GM06990 (cell line): Measurements from ENCODE around the gene PARD6G.

Source experiments
- DNase-seq: peaks from one replicate; pipeline ENCODE4 v3.0.0-alpha.2; 2011; ENCODE audit not compliant: insufficient read length; ENCODE audit errors: extremely low read depth
- H3K27me3 ChIP-seq: replicated peaks from 2 replicates; pipeline ENCODE4 v1.6.0; 2011; ENCODE audit warnings: low read length; ENCODE audit not compliant: control insufficient read depth, insufficient read depth
- H3K36me3 ChIP-seq: 2 replicates; pipeline ENCODE4 v1.5.1; 2011; ENCODE audit warnings: low read length; ENCODE audit not compliant: control insufficient read depth, insufficient read depth
- H3K4me3 ChIP-seq: replicated peaks from 2 replicates; pipeline ENCODE4 v1.5.1; 2011; ENCODE audit warnings: low read depth, mild to moderate bottlenecking, control low read depth, low read length
- TF ChIP-seq, protein P1 (sequence below): IDR thresholded peaks from 2 replicates; pipeline ENCODE4 v1.5.1; 2011; ENCODE audit warnings: low read length, control low read depth, mild to moderate bottlenecking, inconsistent platforms; ENCODE audit not compliant: insufficient read depth, poor library complexity, severe bottlenecking

The PARD6G gene

GRCh38 chr18:80190311-80190710, 57.0 kb downstream of the PARD6G start:
- no peaks in the 10 kb centered on the region; the same call in 1 of the 2 replicates for H3K27me3 ChIP-seq
- TF ChIP-seq, protein P1, sequence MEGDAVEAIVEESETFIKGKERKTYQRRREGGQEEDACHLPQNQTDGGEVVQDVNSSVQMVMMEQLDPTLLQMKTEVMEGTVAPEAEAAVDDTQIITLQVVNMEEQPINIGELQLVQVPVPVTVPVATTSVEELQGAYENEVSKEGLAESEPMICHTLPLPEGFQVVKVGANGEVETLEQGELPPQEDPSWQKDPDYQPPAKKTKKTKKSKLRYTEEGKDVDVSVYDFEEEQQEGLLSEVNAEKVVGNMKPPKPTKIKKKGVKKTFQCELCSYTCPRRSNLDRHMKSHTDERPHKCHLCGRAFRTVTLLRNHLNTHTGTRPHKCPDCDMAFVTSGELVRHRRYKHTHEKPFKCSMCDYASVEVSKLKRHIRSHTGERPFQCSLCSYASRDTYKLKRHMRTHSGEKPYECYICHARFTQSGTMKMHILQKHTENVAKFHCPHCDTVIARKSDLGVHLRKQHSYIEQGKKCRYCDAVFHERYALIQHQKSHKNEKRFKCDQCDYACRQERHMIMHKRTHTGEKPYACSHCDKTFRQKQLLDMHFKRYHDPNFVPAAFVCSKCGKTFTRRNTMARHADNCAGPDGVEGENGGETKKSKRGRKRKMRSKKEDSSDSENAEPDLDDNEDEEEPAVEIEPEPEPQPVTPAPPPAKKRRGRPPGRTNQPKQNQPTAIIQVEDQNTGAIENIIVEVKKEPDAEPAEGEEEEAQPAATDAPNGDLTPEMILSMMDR, result no peak
- H3K4me3 ChIP-seq, result no peak overlapping the region
- H3K36me3 ChIP-seq, result no peaks in the 10 kb centered on the region
- DNase-seq, result no peak

GRCh38 chr18:80189531-80189865, 57.8 kb downstream of the PARD6G start:
- no peaks in the 10 kb centered on the region; the same call in 1 of the 2 replicates for H3K27me3 ChIP-seq
- no peaks in the 10 kb centered on the region for H3K36me3 ChIP-seq
- H3K4me3 ChIP-seq, result no peak overlapping the region
- TF ChIP-seq, protein P1, result no peak
- no peak for DNase-seq

DNA sequence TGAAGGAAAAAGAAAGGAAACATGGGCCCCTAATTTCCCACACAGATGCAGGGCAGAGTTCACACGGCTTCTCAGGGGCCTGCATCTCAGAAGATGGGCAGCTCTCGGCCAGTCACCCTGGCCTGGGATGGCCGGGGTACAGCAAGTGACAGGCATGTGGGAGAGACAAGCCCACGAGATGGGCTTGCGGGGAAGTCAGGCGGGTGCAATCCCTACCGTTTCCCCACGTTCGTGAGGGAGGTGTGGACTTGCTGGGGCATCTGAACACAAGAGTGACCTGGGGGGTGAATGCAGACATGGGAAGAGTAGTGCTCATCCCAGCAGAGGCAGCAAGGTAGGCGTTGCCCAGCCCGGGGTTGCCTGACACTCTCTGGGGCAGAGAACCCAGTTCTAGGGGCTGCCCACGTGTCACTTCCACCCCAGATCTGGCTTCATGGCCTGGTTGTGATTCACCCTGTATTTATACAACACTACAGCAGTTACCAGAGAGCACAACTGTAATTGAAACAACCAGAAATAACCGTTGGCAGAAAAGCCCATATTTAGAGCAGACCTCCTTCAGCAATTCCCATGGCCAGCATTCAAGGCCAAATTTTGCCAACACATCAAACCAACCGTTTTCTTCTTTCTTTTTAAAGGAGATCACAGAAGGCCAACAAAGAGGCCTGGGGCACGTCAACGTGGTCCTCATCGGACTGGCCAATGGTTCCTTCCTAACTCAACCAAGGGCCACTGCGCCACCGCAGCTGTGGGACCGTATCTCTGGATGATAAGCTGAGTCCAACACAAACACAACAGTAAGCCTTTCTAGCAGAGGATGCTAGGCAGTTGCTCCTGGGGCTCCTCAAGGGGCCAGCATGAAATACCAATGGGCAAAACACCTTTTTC, 58.4 kb downstream of the PARD6G start:
- Histone ChIP-seq H3K4me3 (no peak overlapping the region), H3K27me3 (no peaks in the 10 kb centered on the region; the same call in 1 of the 2 replicates), H3K36me3 (no peaks in the 10 kb centered on the region)
- no peak for DNase-seq
- TF ChIP-seq, protein P1, result no peak

GRCh38 chr18:80187956-80188642, 59.2 kb downstream of the PARD6G start:
- H3K4me3 ChIP-seq, result no peak overlapping the region
- DNase-seq, result no peak
- TF ChIP-seq, protein P1, result no peak
- H3K36me3 ChIP-seq, result no peaks in the 10 kb centered on the region
- H3K27me3 ChIP-seq, result no peaks in the 10 kb centered on the region; the same call in 1 of the 2 replicates

DNA sequence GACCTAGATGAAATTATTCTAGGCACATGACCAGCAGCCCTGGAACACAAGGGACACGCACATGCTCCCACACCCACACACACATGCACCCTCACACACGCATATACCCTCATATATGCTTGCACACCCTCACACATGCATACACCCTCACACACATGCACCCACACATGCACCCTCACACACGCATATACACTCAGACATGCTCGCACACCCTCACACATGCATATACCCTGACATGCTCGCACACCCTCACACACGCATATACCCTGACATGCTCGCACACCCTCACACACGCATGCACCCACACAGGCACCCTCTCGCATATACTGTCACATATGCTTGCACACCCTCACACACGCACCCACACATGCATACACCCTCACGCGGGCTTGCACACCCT, 61.8 kb downstream of the PARD6G start:
- Histone ChIP-seq H3K36me3 (no peaks in the 10 kb centered on the region), H3K27me3 (no peaks in the 10 kb centered on the region; the same call in 1 of the 2 replicates), H3K4me3 (no peak overlapping the region)
- TF ChIP-seq, protein P1, result no peak
- DNase-seq, result no peak
